GM10847 (cell line): ENCODE results near the gene TSPYL1.

Experiments
- POLR2A ChIP-seq: IDR thresholded peaks from 2 replicates; pipeline ENCODE4 v1.6.1; 2011; ENCODE audit not compliant: insufficient read length; ENCODE audit errors: extremely low read depth

The TSPYL1 gene

GRCh38 chr6:116251568-116252384 is 28.0 kb downstream of the TSPYL1 start:
- TF ChIP-seq POLR2A, result no peak

- no peak for TF ChIP-seq POLR2A
These were observed 31.2 kb downstream of the TSPYL1 start for GRCh38 chr6:116248577-116248976.

- TF ChIP-seq POLR2A, result no peak
These were observed 32.4 kb downstream of the TSPYL1 start for GRCh38 chr6:116247285-116247684.

- no peak for TF ChIP-seq POLR2A
These were observed 33.6 kb downstream of the TSPYL1 start for GRCh38 chr6:116246089-116246488.

- no peak for TF ChIP-seq POLR2A
These were observed 35.4 kb downstream of the TSPYL1 start for GRCh38 chr6:116244284-116244683.

GRCh38 chr6:116239856-116240255 is 39.9 kb downstream of the TSPYL1 start:
- no peak for TF ChIP-seq POLR2A

GRCh38 chr6:116239256-116239655 is 40.5 kb downstream of the TSPYL1 start:
- TF ChIP-seq POLR2A, result no peak

- no peak for TF ChIP-seq POLR2A
These were observed 41.6 kb downstream of the TSPYL1 start for GRCh38 chr6:116238083-116238482.

- no peak for TF ChIP-seq POLR2A
These were observed 45.0 kb downstream of the TSPYL1 start for GRCh38 chr6:116234689-116235088.

GRCh38 chr6:116229287-116229913 is 50.3 kb downstream of the TSPYL1 start:
- no peak for TF ChIP-seq POLR2A
